Activated CD4-positive, alpha-beta T cell treated with anti-CD3 and anti-CD28 coated beads, Interleukin-2, amount 50 U/mL, for 48 hours (primary cell): Measurements from ENCODE around the gene ARG2.

Source experiments
- DNase-seq, 2 experiments: peaks; one replicate each; pipeline ENCODE4 v3.0.0-alpha.2; 2020

The ARG2 gene

DNA sequence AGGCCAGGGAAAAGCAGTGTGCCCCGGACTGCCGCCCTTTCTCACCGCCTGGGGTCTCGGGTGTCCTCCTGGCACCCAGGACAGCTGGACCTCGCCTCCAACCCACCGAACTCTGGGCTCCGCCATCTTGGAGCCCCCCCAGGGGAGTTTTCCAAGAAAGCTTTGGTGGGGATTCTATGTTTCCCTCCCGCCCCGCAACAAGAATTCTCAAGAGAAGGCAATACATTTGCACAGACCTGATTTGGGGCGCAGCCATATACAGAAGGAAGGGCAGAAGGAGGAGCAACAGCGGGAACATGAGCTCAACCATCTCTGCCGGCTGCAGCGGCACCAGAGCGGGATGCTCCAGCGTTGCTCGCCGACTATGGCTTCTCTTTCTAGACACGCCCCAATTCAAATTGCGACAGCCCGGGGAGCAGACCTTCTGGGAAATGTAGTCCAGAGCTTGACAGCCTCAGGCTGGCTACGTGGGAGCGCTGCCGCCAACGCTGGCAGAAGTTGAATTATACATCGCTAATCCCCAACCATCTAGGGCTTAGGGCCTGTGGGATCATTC is 75.8 kb downstream of the ARG2 start, which contains the start of gene RDH11:
TSS of gene RDH11 (minus strand) at position 371 of the 556 bp plus-strand sequence. CDS start at position 310, 61 bp downstream.
- DNase-seq: peak; percentile 80 to 87

DNA sequence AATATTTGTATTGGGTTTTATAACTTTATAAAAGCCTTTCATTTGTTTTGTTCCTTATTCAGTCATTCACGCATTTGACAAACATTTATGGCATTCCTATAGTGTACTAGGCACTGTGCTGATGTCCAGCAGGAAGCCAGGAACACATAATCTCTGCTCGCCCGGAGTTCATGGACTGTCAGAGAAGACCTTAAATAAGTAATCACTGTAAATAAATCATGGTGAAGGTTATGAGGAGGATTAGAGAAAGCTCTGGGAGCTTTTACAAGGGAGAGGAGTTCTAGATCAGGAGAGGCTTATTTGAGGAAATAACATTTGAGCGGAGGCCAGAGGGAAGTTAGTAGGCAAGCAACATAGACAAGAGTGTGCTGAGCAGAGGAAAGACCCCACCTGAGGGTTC is 77.3 kb downstream of the ARG2 start:
- no peak for DNase-seq

DNA sequence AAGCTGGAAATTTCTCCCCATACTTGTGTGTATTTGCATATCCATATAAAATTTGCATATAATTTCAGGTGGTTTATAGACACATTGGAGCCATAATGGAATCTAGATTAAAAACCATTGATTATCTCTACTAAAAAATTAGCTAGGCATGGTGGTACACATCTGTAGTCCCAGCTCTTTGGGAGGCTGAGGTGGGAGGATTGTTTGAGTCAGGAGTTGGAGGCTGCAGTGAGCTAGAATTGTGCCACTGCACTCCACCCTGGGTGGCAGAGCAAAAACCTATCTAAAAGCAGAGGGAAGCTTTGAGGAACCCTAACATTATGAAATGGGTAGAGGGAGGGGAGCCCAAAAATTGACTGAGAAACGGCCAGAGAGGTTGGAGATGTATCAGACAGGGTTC is 78.5 kb downstream of the ARG2 start:
- DNase-seq: no peak
